Kidney epithelial cell (primary cell): ENCODE results near the gene LMX1B. TPM values are rescaled to one million over a fixed set of nuclear protein-coding genes. Genes with fewer than 3 reads are reported as not detected.

Experiments used
- DNase-seq: peaks from one replicate; pipeline ENCODE4 v3.0.0-alpha.2; 2010; ENCODE audit warnings: low read depth
- H3K27me3 ChIP-seq: 2 replicates; pipeline ENCODE4 v1.6.0; 2011; ENCODE audit warnings: low read length; ENCODE audit not compliant: control insufficient read depth, insufficient read depth
- H3K36me3 ChIP-seq: 2 replicates; pipeline ENCODE4 v1.5.1; 2011; ENCODE audit warnings: low read length; ENCODE audit not compliant: control insufficient read depth, insufficient read depth
- H3K4me3 ChIP-seq: 2 replicates; pipeline ENCODE4 v1.5.1; 2011; ENCODE audit warnings: low read depth, mild to moderate bottlenecking, control low read depth, low read length
- CTCF ChIP-seq: IDR thresholded peaks from 2 replicates; pipeline ENCODE4 v1.5.1; 2011; ENCODE audit warnings: mild to moderate bottlenecking, moderate library complexity, low read length, control low read depth, inconsistent platforms; ENCODE audit not compliant: insufficient read depth, poor library complexity, severe bottlenecking
- total RNA-seq: library from RNA; depleted of rRNA; stranded (reverse); fragments of >200 nt; gene quantifications from 2 replicates; pipeline ENCODE4 v1.2.3, GENCODE V29; 2015

LMX1B gene
- total RNA-seq, 1 donor from 2014 or later, result 2.6 TPM

DNA sequence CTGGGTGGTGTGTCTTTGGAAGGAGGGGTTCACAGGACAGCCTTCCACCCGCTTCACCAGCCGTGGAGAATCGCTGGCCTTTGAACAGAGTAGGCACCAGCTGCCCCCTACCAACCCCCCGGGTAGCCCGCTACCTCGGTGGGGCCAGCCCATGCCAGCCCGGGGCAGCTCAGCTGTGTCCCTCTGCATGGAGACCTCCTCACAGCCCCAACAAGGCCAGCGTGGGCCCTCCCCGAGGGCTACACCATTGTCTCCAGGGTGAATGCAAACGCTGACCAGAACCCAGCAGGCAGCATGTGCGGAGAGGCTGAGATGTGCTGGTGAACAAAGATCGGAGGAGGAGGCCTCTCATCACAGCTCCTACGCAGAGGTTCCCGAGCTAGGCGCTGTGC is 51.9 kb downstream of the LMX1B start:
- Histone ChIP-seq H3K4me3 (no peak overlapping the region), H3K27me3 (no peaks in the 10 kb centered on the region), H3K36me3 (no peaks in the 10 kb centered on the region)
- DNase-seq, result no peak
- no peak for TF ChIP-seq CTCF

DNA sequence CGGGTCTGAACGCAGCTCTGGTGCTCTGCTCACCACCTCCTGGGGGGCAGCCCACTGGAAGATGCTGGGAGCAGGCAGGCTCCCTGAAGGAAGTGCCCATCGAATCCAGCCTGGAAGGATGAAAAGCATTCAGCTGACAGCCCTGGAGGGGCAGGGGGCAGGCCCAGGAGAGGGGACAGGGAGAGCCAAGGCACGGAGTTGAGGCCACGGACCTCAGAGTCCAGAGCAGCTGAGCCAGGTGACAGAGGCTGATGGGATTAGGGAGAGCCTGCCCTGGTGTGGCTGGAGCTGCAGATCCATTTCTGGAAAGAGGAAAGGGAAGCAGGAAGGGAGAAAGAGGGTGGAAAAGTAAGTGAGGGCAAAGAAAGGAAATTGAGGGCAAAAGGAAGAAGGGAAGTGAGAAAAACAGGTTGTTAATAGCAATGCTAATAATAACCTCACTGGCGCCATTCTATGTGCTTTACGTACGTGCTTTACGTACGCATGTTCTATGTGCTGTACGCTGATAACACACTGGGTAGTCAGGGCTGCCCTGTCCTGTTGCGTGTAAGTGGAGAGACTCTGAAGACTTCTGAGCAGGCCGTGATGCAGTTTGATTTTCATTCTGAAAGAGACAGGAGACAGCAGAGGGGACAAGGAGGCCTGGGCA is 52.6 kb downstream of the LMX1B start:
- H3K36me3 ChIP-seq, result no peaks in the 10 kb centered on the region
- no peak for TF ChIP-seq CTCF
- H3K4me3 ChIP-seq, result no peak overlapping the region
- no peaks in the 10 kb centered on the region for H3K27me3 ChIP-seq
- DNase-seq, result no peak

- Histone ChIP-seq H3K27me3 (peaks cover 4% of the 10 kb centered on the region), H3K36me3 (no peaks in the 10 kb centered on the region), H3K4me3 (no peak overlapping the region)
- no peak for DNase-seq
- no peak for TF ChIP-seq CTCF
These were observed 53.7 kb downstream of the LMX1B start for GRCh38 chr9:126667190-126668055.

GRCh38 chr9:126668058-126668457 is 54.3 kb downstream of the LMX1B start:
- no peak for TF ChIP-seq CTCF
- no peaks in the 10 kb centered on the region for H3K36me3 ChIP-seq
- H3K4me3 ChIP-seq, result no peak overlapping the region
- peaks cover 4% of the 10 kb centered on the region for H3K27me3 ChIP-seq
- DNase-seq, result no peak

- peaks cover 11% of the 10 kb centered on the region for H3K27me3 ChIP-seq
- H3K36me3 ChIP-seq, result no peaks in the 10 kb centered on the region
- H3K4me3 ChIP-seq, result no peak overlapping the region
- TF ChIP-seq CTCF, result no peak
- no peak for DNase-seq
These were observed 55.4 kb downstream of the LMX1B start for GRCh38 chr9:126669108-126669507.
